ENCODE measurements around the gene TFDP2. TPM values are rescaled to one million over a fixed set of nuclear protein-coding genes. Genes with fewer than 3 reads are reported as not detected.

The TFDP2 gene
- total and polyA plus RNA-seq, 2 of the 8 experiments (the other 6 are each of a cell fraction or from before 2014, with no cell fraction given), result 41.1 to 119 TPM

- no peak overlapping the region for H2AFZ ChIP-seq (ENCODE audit: low read length)
- no peak for FAIRE-seq
- H3K9ac ChIP-seq (replicated peaks in 1 of 4; ENCODE audit: extremely low read depth in 1 of 4, low read depth in 3 of 4, low read length in 3 of 4), result no peak overlapping the region
- H2BK20ac ChIP-seq (ENCODE audit: low read length), result no peak overlapping the region
- no peak overlapping the region for H3K27ac ChIP-seq (ENCODE audit: low read depth, low read length)
- H2BK12ac ChIP-seq (ENCODE audit: low read depth, low read length), result no peak overlapping the region
- H3K56ac ChIP-seq (replicated peaks; ENCODE audit: insufficient read length, low read depth, low read length), result no peak overlapping the region
- no peaks in the 10 kb centered on the region for H3K9me3 ChIP-seq (ENCODE audit: insufficient read depth in 2 of 2, low read depth in 1 of 2, low read length in 1 of 2)
- no peak overlapping the region for H4K8ac ChIP-seq (ENCODE audit: extremely low read depth, insufficient read depth, low read length)
- H3K14ac ChIP-seq (ENCODE audit: insufficient read length), result no peak overlapping the region
- CTCF ChIA-PET (ENCODE audit: partially characterized antibody), result interaction anchor here (0.7 to 1.6 kb wide), 8 partner anchors 15 to 339 kb away, joined by 3 to 5 read pairs (median 4); partner anchors contain the start of gene RNF7
- H2BK15ac ChIP-seq (ENCODE audit: low read length), result no peak overlapping the region
- no peak overlapping the region for H3K18ac ChIP-seq (ENCODE audit: extremely low read depth, low read length)
- POLR2A ChIA-PET (ENCODE audit: partially characterized antibody), result interaction anchor here (1.3 kb wide), 1 partner anchor 11 kb away, joined by 4 read pairs; no protein-coding TSS in a partner anchor
- no peak overlapping the region for H3K4me2 ChIP-seq (ENCODE audit: insufficient read depth in 1 of 2, low read depth in 2 of 2, low read length in 2 of 2)
- H3K23me2 ChIP-seq (ENCODE audit: low read depth, low read length), result no peaks in the 10 kb centered on the region
- no peaks in the 10 kb centered on the region for H3K36me3 ChIP-seq (ENCODE audit: control insufficient read depth in 2 of 4, insufficient read depth in 4 of 4, low read length in 3 of 4)
- H3K27me3 ChIP-seq (replicated peaks in 1 of 4; ENCODE audit: control insufficient read depth in 3 of 4, extremely low read depth in 1 of 4, insufficient read depth in 3 of 4, low read length in 3 of 4), result no peaks in the 10 kb centered on the region
- H4K20me1 ChIP-seq (replicated peaks in 1 of 2; ENCODE audit: control insufficient read depth in 1 of 2, insufficient read depth in 2 of 2, low read length in 2 of 2), result peaks cover 0 to under 1% of the 10 kb centered on the region in 2 experiments
- H4K5ac ChIP-seq (ENCODE audit: insufficient read length, low read depth, low read length), result no peak overlapping the region
- no peak overlapping the region for H2BK120ac ChIP-seq (replicated peaks; ENCODE audit: low read depth, low read length)
- H3K4ac ChIP-seq (replicated peaks; ENCODE audit: insufficient read length, low read depth, low read length), result no peak overlapping the region
- no peaks in the 10 kb centered on the region for H3K79me1 ChIP-seq (ENCODE audit: low read depth, low read length)
- H2BK5ac ChIP-seq (ENCODE audit: low read depth, low read length), result no peak overlapping the region
- TF ChIP-seq RAD21 (IDR thresholded peaks at IDR 0.05 in 1 of 2, conservative IDR thresholded peaks at IDR 0.05 in 1 of 2; ENCODE audit: low read depth in 2 of 2, low read length in 2 of 2) (peak; percentile 22 to 50; a peak in 3 of 4 replicates), CTCF (IDR thresholded peaks at IDR 0.05; ENCODE audit: control extremely low read depth in 1 of 3, insufficient read depth in 1 of 3, low read depth in 1 of 3, low read length in 3 of 3) (0 out of 4 replicates have a peak, but pooled peaks of 1 of the 3 experiments have one; percentile 16), TCF12 (IDR thresholded peaks at IDR 0.05; ENCODE audit: low read depth, low read length) (no peak)
- no peak for DNase-seq (ENCODE audit: low read depth in 1 of 2, low spot score in 2 of 2)
- no peak overlapping the region for H2AK5ac ChIP-seq (ENCODE audit: low read depth, low read length)
- H4K91ac ChIP-seq (replicated peaks; ENCODE audit: insufficient read length, low read length), result no peak overlapping the region
- H3K4me1 ChIP-seq (replicated peaks in 1 of 4; ENCODE audit: control insufficient read depth in 3 of 4, insufficient read depth in 4 of 4, low read length in 3 of 4), result peaks cover 0 to 4% (median 0%) of the 10 kb centered on the region in 4 experiments; a peak in 1 of 7 replicates
- H3K23ac ChIP-seq (ENCODE audit: insufficient read length), result no peak overlapping the region
- no peaks in the 10 kb centered on the region for H3K79me2 ChIP-seq (ENCODE audit: control insufficient read depth in 1 of 2, insufficient read depth in 2 of 2, low read length in 2 of 2)
- 89% methylated on average over 12 of the region's 12 CpGs; no CpG with 5 or more reads in 1 of the 2 experiments for WGBS, 2 experiments (ENCODE audit: extremely low coverage in 1 of 2, insufficient coverage in 1 of 2, insufficient read length in 1 of 2, insufficient replicate concordance in 2 of 2, low coverage in 1 of 2, low lambda C conversion rate in 2 of 2, missing lambda C conversion rate in 1 of 2)
- no peak overlapping the region for H3K4me3 ChIP-seq (ENCODE audit: extremely low read depth in 1 of 4, insufficient read depth in 2 of 4, low read depth in 3 of 4, low read length in 4 of 4)
These were observed 209.1 kb downstream of the TFDP2 start for GRCh38 chr3:141940194-141940776.

All from H1 (cell line).